GM21390 (cell line): ENCODE data around the gene OXNAD1.

Experiments
- ATAC-seq: cut with Tn5 transposase; IDR thresholded peaks from one replicate; pipeline ENCODE4 v1.9.1; 2021; ENCODE audit not compliant: unreplicated experiment

OXNAD1 gene

DNA sequence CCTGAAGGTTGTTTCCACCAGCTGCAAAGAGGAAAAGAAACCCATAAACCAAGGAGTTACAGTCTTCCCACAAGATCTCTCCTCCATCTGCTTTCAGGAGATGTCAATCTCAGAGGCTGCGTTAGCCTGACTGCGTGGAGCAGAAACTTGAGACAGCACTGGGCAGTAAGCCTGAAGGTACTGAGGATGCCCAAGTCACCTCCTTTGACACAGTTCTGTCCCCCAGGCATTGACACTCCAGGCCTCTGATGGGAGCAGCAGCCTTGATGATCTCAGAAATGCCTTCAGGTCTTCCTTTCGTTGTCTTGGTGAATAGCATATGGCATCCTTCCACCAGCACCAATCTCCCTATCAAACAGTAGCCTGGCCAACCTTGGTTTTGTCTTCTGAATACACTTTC, 89.3 kb downstream of the OXNAD1 start:
- no peak for ATAC-seq
